A673 (cell line): ENCODE measurements around the gene PCDHGA5. TPM values are rescaled to one million over a fixed set of nuclear protein-coding genes. Genes with fewer than 3 reads are reported as not detected.
"Not testable (repeated sequence)": the region's sequence is repeated elsewhere in the genome, so short reads cannot be mapped to it uniquely, and the experiment has no call there.

Source experiments
- BruUV-seq: library from RNA; stranded (reverse); fragments of 400-500 nt; replicated peaks from 2 replicates; lab custom pipeline; 2021; lab: Mats Ljungman, UMichigan
- CTCF ChIA-PET: fragments of 300-600 bp; sonication (Branson Sonifier 250); formaldehyde crosslinking; loops from one replicate; lab custom pipeline; 2022; ENCODE audit warnings: antibody characterized with exemption; lab: Charles Lee
- POLR2A ChIA-PET: fragments of 300-600 bp; sonication (Branson Sonifier 250); formaldehyde crosslinking; loops from one replicate; lab custom pipeline; 2022; ENCODE audit warnings: antibody characterized with exemption; ENCODE audit not compliant: low non-redundant PET; lab: Charles Lee
- DNase-seq: peaks from one replicate; pipeline ENCODE4 v3.0.0-alpha.2; 2015; ENCODE audit warnings: low spot score
- H3K27ac ChIP-seq: fragments of 200-600 bp; sonication (generic); 2 replicates; pipeline ENCODE4 v1.5.1; 2016; ENCODE audit warnings: mixed run types, low read depth, mild to moderate bottlenecking, mixed read lengths, antibody characterized with exemption, low read length; ENCODE audit not compliant: poor library complexity, severe bottlenecking
- H3K27me3 ChIP-seq: fragments of 200-600 bp; sonication (generic); replicated peaks from 2 replicates; pipeline ENCODE4 v1.6.1; 2017; ENCODE audit warnings: mixed run types, low read depth, mild to moderate bottlenecking, mixed read lengths, antibody characterized with exemption, low read length; ENCODE audit not compliant: insufficient read depth, poor library complexity
- H3K36me3 ChIP-seq: fragments of 200-600 bp; sonication (generic); 2 replicates; pipeline ENCODE4 v1.6.1; 2016; ENCODE audit warnings: mixed run types, mild to moderate bottlenecking, mixed read lengths, antibody characterized with exemption, low read length; ENCODE audit not compliant: insufficient read depth, poor library complexity, severe bottlenecking
- H3K4me1 ChIP-seq: fragments of 200-600 bp; sonication (generic); 2 replicates; pipeline ENCODE4 v1.6.1; 2017; ENCODE audit warnings: mixed run types, mild to moderate bottlenecking, mixed read lengths, antibody characterized with exemption, low read length; ENCODE audit not compliant: insufficient read depth, poor library complexity, severe bottlenecking
- H3K4me3 ChIP-seq: fragments of 200-600 bp; sonication (generic); 2 replicates; pipeline ENCODE4 v1.5.1; 2016; ENCODE audit warnings: low read depth, mixed run types, mild to moderate bottlenecking, mixed read lengths, low read length; ENCODE audit not compliant: poor library complexity, severe bottlenecking
- H3K9me3 ChIP-seq: fragments of 200-600 bp; sonication (generic); 2 replicates; pipeline ENCODE4 v1.6.1; 2016; ENCODE audit warnings: mixed run types, low read depth, mild to moderate bottlenecking, mixed read lengths, antibody characterized with exemption, low read length; ENCODE audit not compliant: poor library complexity, severe bottlenecking
- EZH2 ChIP-seq: fragments of 200-600 bp; sonication (generic); IDR thresholded peaks from 2 replicates; pipeline ENCODE4 v1.6.1; 2017; ENCODE audit warnings: borderline replicate concordance, low read depth, mild to moderate bottlenecking, mixed read lengths, antibody characterized with exemption, low read length; ENCODE audit not compliant: poor library complexity, severe bottlenecking
- intact Hi-C: fragments of 100-400 bp; cut with micrococcal nuclease; formaldehyde crosslinking; loops from one replicate; pipeline ENCODE4 v1.10.0; 2022; ENCODE audit not compliant: unreplicated experiment
- total RNA-seq: library from RNA; stranded (reverse); gene quantifications from 2 replicates; pipeline ENCODE4 v1.2.3, GENCODE V29; 2021
- TF ChIP-seq, protein P1 (sequence below): fragments of 300-800, 200-600 bp; sonication (generic); conservative IDR thresholded peaks from 2 replicates; pipeline ENCODE4 v1.5.1; 2017; ENCODE audit warnings: low read depth, mild to moderate bottlenecking, antibody characterized with exemption, low read length, moderate library complexity, mixed read lengths

PCDHGA5 gene
- total RNA-seq, 1 experiment from 2014 or later = 2.6 TPM

DNA sequence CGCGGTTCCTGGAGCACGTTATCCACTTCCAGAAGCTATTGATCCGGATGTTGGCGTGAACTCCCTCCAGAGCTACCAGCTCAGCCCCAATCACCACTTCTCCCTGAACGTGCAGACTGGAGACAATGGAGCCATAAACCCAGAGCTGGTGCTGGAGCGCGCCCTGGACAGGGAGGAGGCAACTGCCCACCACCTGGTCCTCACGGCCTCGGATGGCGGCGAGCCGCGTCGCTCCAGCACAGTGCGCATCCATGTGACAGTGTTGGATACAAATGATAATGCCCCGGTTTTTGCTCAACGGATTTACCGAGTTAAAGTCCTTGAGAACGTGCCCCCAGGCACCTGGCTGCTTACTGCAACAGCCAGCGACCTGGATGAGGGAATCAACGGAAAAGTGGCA lies 39.4 kb downstream of the PCDHGA5 start:
- no peaks in the 10 kb centered on the region for H3K4me1 ChIP-seq
- no peak for DNase-seq
- H3K36me3 ChIP-seq = peaks cover 45% of the 10 kb centered on the region
- ChIA-PET CTCF (no interaction called here), POLR2A (no interaction called here)
- no TSS peak for BruUV-seq
- no peak overlapping the region for H3K27ac ChIP-seq
- intact Hi-C loops = no loop called here
- TF ChIP-seq, protein P1, sequence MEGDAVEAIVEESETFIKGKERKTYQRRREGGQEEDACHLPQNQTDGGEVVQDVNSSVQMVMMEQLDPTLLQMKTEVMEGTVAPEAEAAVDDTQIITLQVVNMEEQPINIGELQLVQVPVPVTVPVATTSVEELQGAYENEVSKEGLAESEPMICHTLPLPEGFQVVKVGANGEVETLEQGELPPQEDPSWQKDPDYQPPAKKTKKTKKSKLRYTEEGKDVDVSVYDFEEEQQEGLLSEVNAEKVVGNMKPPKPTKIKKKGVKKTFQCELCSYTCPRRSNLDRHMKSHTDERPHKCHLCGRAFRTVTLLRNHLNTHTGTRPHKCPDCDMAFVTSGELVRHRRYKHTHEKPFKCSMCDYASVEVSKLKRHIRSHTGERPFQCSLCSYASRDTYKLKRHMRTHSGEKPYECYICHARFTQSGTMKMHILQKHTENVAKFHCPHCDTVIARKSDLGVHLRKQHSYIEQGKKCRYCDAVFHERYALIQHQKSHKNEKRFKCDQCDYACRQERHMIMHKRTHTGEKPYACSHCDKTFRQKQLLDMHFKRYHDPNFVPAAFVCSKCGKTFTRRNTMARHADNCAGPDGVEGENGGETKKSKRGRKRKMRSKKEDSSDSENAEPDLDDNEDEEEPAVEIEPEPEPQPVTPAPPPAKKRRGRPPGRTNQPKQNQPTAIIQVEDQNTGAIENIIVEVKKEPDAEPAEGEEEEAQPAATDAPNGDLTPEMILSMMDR = no peak
- TF ChIP-seq EZH2 = no peak
- peaks cover 83% of the 10 kb centered on the region for H3K9me3 ChIP-seq
- no peaks in the 10 kb centered on the region for H3K27me3 ChIP-seq
- no peak overlapping the region for H3K4me3 ChIP-seq

GRCh38 chr5:141407790-141408505 lies 44.0 kb downstream of the PCDHGA5 start, which contains the start of gene PCDHGB6:
Gene PCDHGB6 (plus strand): TSS chr5:141408021. CDS start chr5:141408203, 182 bp downstream.
- POLR2A ChIA-PET, H3K4me1 ChIP-seq, BruUV-seq, CTCF ChIA-PET, H3K27ac ChIP-seq, DNase-seq, intact Hi-C loops, H3K4me3 ChIP-seq, H3K27me3 ChIP-seq: not testable (repeated sequence)
- H3K36me3 ChIP-seq = peaks cover 48% of the 10 kb centered on the region
- H3K9me3 ChIP-seq = peaks cover 81% of the 10 kb centered on the region

GRCh38 chr5:141409598-141410306 lies 45.8 kb downstream of the PCDHGA5 start:
- DNase-seq = no peak
- Histone ChIP-seq H3K36me3 (peaks cover 51% of the 10 kb centered on the region), H3K4me1 (no peaks in the 10 kb centered on the region), H3K27ac (no peak overlapping the region), H3K9me3 (peaks cover 83% of the 10 kb centered on the region), H3K4me3 (no peak overlapping the region), H3K27me3 (no peaks in the 10 kb centered on the region)
- intact Hi-C loops = no loop called here
- CTCF ChIA-PET = no interaction called here
- BruUV-seq = no TSS peak
- TF ChIP-seq, protein P1 = no peak
- TF ChIP-seq EZH2 = no peak
- POLR2A ChIA-PET = no interaction called here
